SK-N-SH treated with all-trans-retinoic acid at 6 μM for 48 hours (cell line): ENCODE data around the gene SEMA4C.

Source experiments
- ARNTL ChIP-seq: fragments of 450-650 bp; formaldehyde crosslinking; IDR thresholded peaks from 2 replicates; pipeline ENCODE4 v1.5.0; 2020; ENCODE audit warnings: low read depth, mild to moderate bottlenecking, moderate library complexity, borderline replicate concordance
- BACH2 ChIP-seq: fragments of 250-450 bp; sonication (Bioruptor Pico); IDR thresholded peaks from 2 replicates; pipeline ENCODE4 v1.9.0; 2021; ENCODE audit warnings: mild to moderate bottlenecking, borderline replicate concordance
- GLIS3 ChIP-seq: fragments of 250-450 bp; sonication (Bioruptor Pico); IDR thresholded peaks from 2 replicates; pipeline ENCODE4 v1.5.0; 2020; ENCODE audit warnings: mild to moderate bottlenecking, moderate library complexity
- ISL1 ChIP-seq: fragments of 250-450 bp; sonication (Bioruptor Pico); IDR thresholded peaks from 2 replicates; pipeline ENCODE4 v2.1.2; 2022; ENCODE audit warnings: mild to moderate bottlenecking, moderate library complexity
- RARB ChIP-seq: fragments of 250-450 bp; sonication (Bioruptor Pico); IDR thresholded peaks from 2 replicates; pipeline ENCODE4 v1.8.0; 2021; ENCODE audit warnings: mild to moderate bottlenecking, moderate library complexity
- TCF4 ChIP-seq: fragments of 250-450 bp; sonication (Bioruptor Pico); IDR thresholded peaks from 2 replicates; pipeline ENCODE4 v1.8.0; 2021; ENCODE audit warnings: mild to moderate bottlenecking, moderate library complexity, borderline replicate concordance
- TOX ChIP-seq: fragments of 250-450 bp; sonication (Bioruptor Pico); IDR thresholded peaks from 2 replicates; pipeline ENCODE4 v1.8.0; 2021; ENCODE audit warnings: mild to moderate bottlenecking, moderate library complexity, borderline replicate concordance
- ZFP3 ChIP-seq: fragments of 250-450 bp; sonication (Bioruptor Pico); IDR thresholded peaks from 2 replicates; pipeline ENCODE4 v1.5.0; 2020; ENCODE audit warnings: mild to moderate bottlenecking, moderate library complexity
- ZNF70 ChIP-seq: fragments of 450-650 bp; formaldehyde crosslinking; IDR thresholded peaks from 2 replicates; pipeline ENCODE4 v1.5.0; 2020; ENCODE audit warnings: mild to moderate bottlenecking, moderate library complexity
- TF ChIP-seq, protein P1 (sequence below): fragments of 250-450 bp; sonication (Bioruptor Pico); IDR thresholded peaks from 2 replicates; pipeline ENCODE4 v1.5.1; 2020; ENCODE audit warnings: low read depth, mild to moderate bottlenecking, moderate library complexity
- TF ChIP-seq, protein P2 (sequence below): fragments of 250-450 bp; sonication (Bioruptor Pico); IDR thresholded peaks from 2 replicates; pipeline ENCODE4 v1.8.0; 2020; ENCODE audit warnings: mild to moderate bottlenecking, moderate library complexity, borderline replicate concordance

DNA sequence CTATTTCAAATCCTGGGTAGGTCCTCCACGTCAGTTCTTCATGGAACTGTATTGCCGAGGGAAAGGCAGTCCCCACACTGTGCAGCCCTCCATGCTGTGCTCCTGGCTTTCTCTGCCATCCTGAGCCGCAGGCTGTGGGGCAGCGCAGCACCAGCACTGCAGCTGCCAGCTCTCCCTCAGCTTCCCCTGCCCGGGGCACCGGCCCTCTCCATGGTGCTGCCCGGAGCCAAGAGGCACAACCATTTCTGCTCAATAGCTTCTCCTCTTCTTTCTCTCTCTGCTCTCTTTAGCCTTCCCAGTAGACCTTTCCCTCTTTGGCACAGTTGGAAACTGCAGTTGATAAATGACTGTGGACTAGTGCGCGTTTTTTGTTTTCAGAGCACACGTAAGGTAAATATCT is 38.2 kb downstream of the SEMA4C start:
- TF ChIP-seq ISL1 (no peak), ARNTL (no peak), ZFP3 (CRISPR knock-in tag) (no peak), TCF4 (CRISPR knock-in tag) (no peak), RARB (CRISPR knock-in tag) (no peak), GLIS3 (CRISPR knock-in tag) (no peak), TOX (CRISPR knock-in tag) (no peak), BACH2 (CRISPR knock-in tag) (no peak), ZNF70 (CRISPR knock-in tag) (no peak)
- TF ChIP-seq, protein P1, sequence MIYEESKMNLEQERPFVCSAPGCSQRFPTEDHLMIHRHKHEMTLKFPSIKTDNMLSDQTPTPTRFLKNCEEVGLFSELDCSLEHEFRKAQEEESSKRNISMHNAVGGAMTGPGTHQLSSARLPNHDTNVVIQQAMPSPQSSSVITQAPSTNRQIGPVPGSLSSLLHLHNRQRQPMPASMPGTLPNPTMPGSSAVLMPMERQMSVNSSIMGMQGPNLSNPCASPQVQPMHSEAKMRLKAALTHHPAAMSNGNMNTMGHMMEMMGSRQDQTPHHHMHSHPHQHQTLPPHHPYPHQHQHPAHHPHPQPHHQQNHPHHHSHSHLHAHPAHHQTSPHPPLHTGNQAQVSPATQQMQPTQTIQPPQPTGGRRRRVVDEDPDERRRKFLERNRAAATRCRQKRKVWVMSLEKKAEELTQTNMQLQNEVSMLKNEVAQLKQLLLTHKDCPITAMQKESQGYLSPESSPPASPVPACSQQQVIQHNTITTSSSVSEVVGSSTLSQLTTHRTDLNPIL: no peak
- TF ChIP-seq, protein P2, sequence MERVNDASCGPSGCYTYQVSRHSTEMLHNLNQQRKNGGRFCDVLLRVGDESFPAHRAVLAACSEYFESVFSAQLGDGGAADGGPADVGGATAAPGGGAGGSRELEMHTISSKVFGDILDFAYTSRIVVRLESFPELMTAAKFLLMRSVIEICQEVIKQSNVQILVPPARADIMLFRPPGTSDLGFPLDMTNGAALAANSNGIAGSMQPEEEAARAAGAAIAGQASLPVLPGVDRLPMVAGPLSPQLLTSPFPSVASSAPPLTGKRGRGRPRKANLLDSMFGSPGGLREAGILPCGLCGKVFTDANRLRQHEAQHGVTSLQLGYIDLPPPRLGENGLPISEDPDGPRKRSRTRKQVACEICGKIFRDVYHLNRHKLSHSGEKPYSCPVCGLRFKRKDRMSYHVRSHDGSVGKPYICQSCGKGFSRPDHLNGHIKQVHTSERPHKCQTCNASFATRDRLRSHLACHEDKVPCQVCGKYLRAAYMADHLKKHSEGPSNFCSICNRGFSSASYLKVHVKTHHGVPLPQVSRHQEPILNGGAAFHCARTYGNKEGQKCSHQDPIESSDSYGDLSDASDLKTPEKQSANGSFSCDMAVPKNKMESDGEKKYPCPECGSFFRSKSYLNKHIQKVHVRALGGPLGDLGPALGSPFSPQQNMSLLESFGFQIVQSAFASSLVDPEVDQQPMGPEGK (CRISPR knock-in tag): no peak
